Parathyroid adenoma (tissue), 2 donors: ENCODE measurements around the gene SFTPA1.
"Not testable (repeated sequence)": the region's sequence is repeated elsewhere in the genome, so short reads cannot be mapped to it uniquely, and the experiment has no call there.

Experiments used
- H2AFZ ChIP-seq: fragments of 300-600 bp; sonication (generic); one replicate; pipeline ENCODE4 v1.7.0; 2017; ENCODE audit warnings: antibody characterized with exemption, mild to moderate bottlenecking
- H3K27ac ChIP-seq: fragments of 300-600 bp; sonication (generic); one replicate; pipeline ENCODE4 v1.7.0; 2017
- H3K27me3 ChIP-seq: fragments of 300-600 bp; sonication (generic); one replicate; pipeline ENCODE4 v1.7.0; 2017; ENCODE audit warnings: low read length; ENCODE audit not compliant: control insufficient read depth, insufficient read depth
- H3K36me3 ChIP-seq: fragments of 300-600 bp; sonication (generic); one replicate; pipeline ENCODE4 v1.7.0; 2017; ENCODE audit warnings: low read length; ENCODE audit not compliant: control insufficient read depth, insufficient read depth
- H3K4me1 ChIP-seq: fragments of 300-600 bp; sonication (generic); one replicate; pipeline ENCODE4 v1.7.0; 2017; ENCODE audit warnings: control low read depth
- H3K4me2 ChIP-seq: fragments of 300-600 bp; sonication (generic); one replicate; pipeline ENCODE4 v1.7.0; 2017; ENCODE audit warnings: low read length
- H3K4me3 ChIP-seq: fragments of 300-600 bp; sonication (generic); one replicate; pipeline ENCODE4 v1.7.0; 2017; ENCODE audit warnings: low read depth, low read length
- H3K79me2 ChIP-seq: fragments of 300-600 bp; sonication (generic); one replicate; pipeline ENCODE4 v1.7.0; 2017; ENCODE audit warnings: control low read depth
- H3K9ac ChIP-seq: fragments of 300-600 bp; sonication (generic); one replicate; pipeline ENCODE4 v1.7.0; 2017; ENCODE audit warnings: mild to moderate bottlenecking
- H3K9me3 ChIP-seq: fragments of 300-600 bp; sonication (generic); one replicate; pipeline ENCODE4 v1.7.0; 2017; ENCODE audit warnings: low read length; ENCODE audit not compliant: control insufficient read depth
- CTCF ChIP-seq: fragments of 300-600 bp; sonication (generic); IDR thresholded peaks from one replicate; pipeline ENCODE4 v1.7.0; 2017; ENCODE audit warnings: antibody characterized with exemption, mild to moderate bottlenecking
- donor health status: primary hyperparathyroidism.

Gene SFTPA1

GRCh38 chr10:79579361-79579760, 31.4 kb upstream of the SFTPA1 start:
- H3K4me2 ChIP-seq = no peak overlapping the region
- H3K79me2 ChIP-seq = no peaks in the 10 kb centered on the region
- H3K9ac ChIP-seq = no peak overlapping the region
- no peaks in the 10 kb centered on the region for H3K27me3 ChIP-seq
- H3K36me3 ChIP-seq = no peaks in the 10 kb centered on the region
- no peaks in the 10 kb centered on the region for H3K9me3 ChIP-seq
- no peak for TF ChIP-seq CTCF
- H3K27ac ChIP-seq = no peak overlapping the region
- no peak overlapping the region for H2AFZ ChIP-seq
- H3K4me1 ChIP-seq = no peaks in the 10 kb centered on the region
- H3K4me3 ChIP-seq = no peak overlapping the region

- Histone ChIP-seq H3K4me1 (no peaks in the 10 kb centered on the region), H3K9ac (no peak overlapping the region), H3K79me2 (no peaks in the 10 kb centered on the region), H3K27ac (no peak overlapping the region), H2AFZ (no peak overlapping the region), H3K27me3 (no peaks in the 10 kb centered on the region), H3K4me2 (no peak overlapping the region), H3K9me3 (no peaks in the 10 kb centered on the region), H3K4me3 (no peak overlapping the region), H3K36me3 (no peaks in the 10 kb centered on the region)
- no peak for TF ChIP-seq CTCF
These were observed 29.7 kb upstream of the SFTPA1 start for GRCh38 chr10:79581044-79581443.

GRCh38 chr10:79582096-79582495, 28.6 kb upstream of the SFTPA1 start:
- no peaks in the 10 kb centered on the region for H3K9me3 ChIP-seq
- no peak for TF ChIP-seq CTCF

GRCh38 chr10:79582954-79583353, 27.8 kb upstream of the SFTPA1 start:
- H3K79me2 ChIP-seq, H3K36me3 ChIP-seq: not testable (repeated sequence)

More at GRCh38 chr10:79582096-79582495, 28.6 kb upstream of the SFTPA1 start:
- no peaks in the 10 kb centered on the region for H3K79me2 ChIP-seq
- H3K9ac ChIP-seq = no peak overlapping the region
- no peak overlapping the region for H2AFZ ChIP-seq
- no peak overlapping the region for H3K27ac ChIP-seq
- no peaks in the 10 kb centered on the region for H3K36me3 ChIP-seq
- H3K27me3 ChIP-seq = no peaks in the 10 kb centered on the region
- H3K4me3 ChIP-seq = no peak overlapping the region
- H3K4me2 ChIP-seq = no peak overlapping the region
- H3K4me1 ChIP-seq = no peaks in the 10 kb centered on the region

GRCh38 chr10:79583488-79584024, 27.2 kb upstream of the SFTPA1 start:
- no peak overlapping the region for H3K4me2 ChIP-seq
- H3K9me3 ChIP-seq = no peaks in the 10 kb centered on the region
- no peaks in the 10 kb centered on the region for H3K27me3 ChIP-seq
- H3K36me3 ChIP-seq = no peaks in the 10 kb centered on the region
- no peak for TF ChIP-seq CTCF
- no peak overlapping the region for H3K27ac ChIP-seq
- no peak overlapping the region for H2AFZ ChIP-seq
- no peak overlapping the region for H3K9ac ChIP-seq
- no peaks in the 10 kb centered on the region for H3K4me1 ChIP-seq
- no peaks in the 10 kb centered on the region for H3K79me2 ChIP-seq
- no peak overlapping the region for H3K4me3 ChIP-seq

More at GRCh38 chr10:79582954-79583353, 27.8 kb upstream of the SFTPA1 start:
- not testable (repeated sequence) for H3K4me3 ChIP-seq, H3K9me3 ChIP-seq, H3K4me1 ChIP-seq, H3K4me2 ChIP-seq, H3K27me3 ChIP-seq, H3K9ac ChIP-seq, H3K27ac ChIP-seq, H2AFZ ChIP-seq
